T-helper 1 cell treated with Interleukin-12 subunit alpha and Interleukin-12 subunit beta and Interleukin-4 antibody, amounts not matched to agents 30 ng/mL and 1 ng/mL, for 36 hours (primary cell): ENCODE data around the gene CASZ1. TPM values are rescaled to one million over a fixed set of nuclear protein-coding genes. Genes with fewer than 3 reads are reported as not detected.

Experiments used
- intact Hi-C: fragments of 100-400 bp; cut with micrococcal nuclease; formaldehyde crosslinking; loops from one replicate; pipeline ENCODE4 v1.15.1; 2024
- total RNA-seq: library from RNA; stranded (reverse); gene quantifications from 2 replicates; pipeline ENCODE4 v1.2.3, GENCODE V29; 2022

The CASZ1 gene
- total RNA-seq, 1 donor from 2014 or later = 9.5 TPM

GRCh38 chr1:10676963-10677362, 119.5 kb downstream of the CASZ1 start:
- intact Hi-C loops = no loop called here

DNA sequence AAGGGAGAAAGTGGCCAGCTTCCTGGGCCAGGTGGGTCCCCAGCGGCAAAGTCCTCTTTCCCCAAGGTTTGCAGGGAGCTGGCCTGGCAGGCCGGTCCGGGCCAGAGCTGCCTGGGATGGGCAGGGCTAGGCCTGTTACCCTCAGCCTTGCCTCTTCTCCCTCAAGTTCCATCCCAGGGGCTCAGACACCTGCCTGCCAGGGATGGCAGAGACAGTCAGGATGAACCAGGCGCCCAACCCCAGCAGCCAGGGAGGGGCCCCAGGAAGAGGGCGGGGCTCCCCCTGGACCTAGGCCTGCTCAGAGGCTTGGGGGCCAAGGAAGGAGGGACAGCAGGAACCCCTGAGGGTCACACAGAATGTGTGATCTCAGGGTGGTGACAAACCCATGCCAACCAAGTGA, 120.6 kb downstream of the CASZ1 start:
- intact Hi-C loops = no loop called here

DNA sequence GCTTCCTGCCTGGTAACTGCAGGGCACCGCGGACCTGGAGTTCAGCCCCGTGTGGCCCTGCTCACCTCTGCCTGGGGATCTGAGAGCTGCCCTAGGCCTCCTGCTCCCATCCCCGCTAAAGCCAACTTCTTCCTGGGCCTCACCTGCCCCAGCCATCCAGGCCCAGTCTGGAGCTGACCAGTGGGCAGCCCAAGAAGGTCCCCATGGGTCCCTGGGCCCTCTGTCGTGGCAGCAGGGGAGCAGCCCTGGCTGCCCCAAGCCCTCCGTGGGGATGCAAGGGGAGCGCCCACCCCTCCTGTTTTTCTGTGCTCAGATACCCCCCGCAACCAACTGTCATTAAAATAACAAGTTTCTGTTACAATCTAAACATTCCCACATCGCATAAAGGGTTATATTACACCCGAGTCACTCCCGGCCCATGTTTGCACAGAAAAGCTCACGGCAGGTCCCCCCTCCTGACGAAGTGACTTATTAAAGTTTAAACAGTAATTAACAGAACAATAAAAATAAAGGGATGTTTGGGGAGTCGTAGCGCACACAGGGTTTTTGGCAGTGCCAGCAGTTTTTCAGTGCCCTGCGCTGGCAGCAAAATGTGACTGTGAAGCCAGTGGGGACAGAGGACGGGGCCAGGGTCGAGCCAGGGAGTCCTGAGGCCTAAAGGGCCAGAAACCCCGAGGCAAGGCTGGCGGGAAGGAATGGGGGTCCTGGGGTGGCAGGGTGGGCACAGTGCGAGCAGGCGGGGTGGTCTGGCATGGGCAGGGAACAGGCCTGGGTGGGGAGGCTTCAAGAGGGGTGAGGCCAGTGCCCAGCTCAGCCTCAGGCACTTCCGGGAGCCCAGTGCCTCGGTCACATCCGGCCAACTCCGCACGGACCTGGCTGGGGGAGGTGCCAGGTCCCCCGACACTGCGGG, 121.5 kb downstream of the CASZ1 start:
- intact Hi-C loops = no loop called here

DNA sequence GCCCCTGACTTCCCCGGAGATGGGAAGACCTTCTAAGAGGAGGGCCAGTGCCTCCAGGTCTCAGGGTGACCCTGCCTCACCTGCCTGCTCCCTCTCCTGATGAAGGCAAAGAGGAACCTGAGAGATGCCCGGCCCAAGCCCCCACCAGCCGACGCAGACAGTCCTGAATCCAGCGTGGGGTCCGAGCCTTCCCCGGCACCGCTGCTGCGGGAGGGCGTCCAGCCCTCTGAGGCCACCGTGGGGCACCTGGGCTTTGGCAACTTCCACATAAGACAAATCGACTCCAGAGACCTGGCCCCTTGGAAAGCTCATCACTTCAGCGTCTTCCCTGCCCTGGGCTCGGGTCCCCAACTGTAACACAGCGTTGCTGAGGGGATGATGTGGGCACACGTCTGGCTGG, 122.2 kb downstream of the CASZ1 start:
- intact Hi-C loops = no loop called here

DNA sequence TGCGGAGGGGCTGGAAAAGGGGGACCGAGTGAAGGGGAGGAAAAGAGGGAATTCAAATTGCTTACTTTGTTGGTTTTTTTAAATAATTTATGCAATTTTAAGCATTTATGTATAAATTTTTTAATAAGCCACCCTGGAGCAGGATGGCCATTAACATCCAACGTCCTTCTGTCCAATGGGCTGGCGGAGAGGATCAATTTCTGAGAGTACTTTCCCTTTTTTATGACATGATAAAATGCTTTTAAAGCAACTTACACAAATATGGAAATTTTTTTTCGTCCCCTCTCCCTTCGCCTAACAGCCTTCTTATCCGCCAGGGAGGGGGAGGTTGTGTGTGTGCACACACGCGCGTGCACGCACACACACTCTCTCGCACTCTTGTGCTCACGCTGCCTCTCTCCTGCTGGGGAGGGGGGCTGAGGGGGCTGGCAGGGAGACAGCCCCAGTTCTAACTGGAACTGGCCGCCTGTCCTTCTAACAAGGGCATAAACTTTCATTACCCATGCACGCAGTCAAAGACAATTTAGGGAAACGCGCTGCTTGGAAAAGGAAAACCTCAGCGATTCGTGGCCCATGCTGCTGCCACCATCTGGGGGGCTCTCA, 123.2 kb downstream of the CASZ1 start:
- intact Hi-C loops = no loop called here

- intact Hi-C loops = no loop called here
Measured at GRCh38 chr1:10672343-10673050, 123.9 kb downstream of the CASZ1 start.

DNA sequence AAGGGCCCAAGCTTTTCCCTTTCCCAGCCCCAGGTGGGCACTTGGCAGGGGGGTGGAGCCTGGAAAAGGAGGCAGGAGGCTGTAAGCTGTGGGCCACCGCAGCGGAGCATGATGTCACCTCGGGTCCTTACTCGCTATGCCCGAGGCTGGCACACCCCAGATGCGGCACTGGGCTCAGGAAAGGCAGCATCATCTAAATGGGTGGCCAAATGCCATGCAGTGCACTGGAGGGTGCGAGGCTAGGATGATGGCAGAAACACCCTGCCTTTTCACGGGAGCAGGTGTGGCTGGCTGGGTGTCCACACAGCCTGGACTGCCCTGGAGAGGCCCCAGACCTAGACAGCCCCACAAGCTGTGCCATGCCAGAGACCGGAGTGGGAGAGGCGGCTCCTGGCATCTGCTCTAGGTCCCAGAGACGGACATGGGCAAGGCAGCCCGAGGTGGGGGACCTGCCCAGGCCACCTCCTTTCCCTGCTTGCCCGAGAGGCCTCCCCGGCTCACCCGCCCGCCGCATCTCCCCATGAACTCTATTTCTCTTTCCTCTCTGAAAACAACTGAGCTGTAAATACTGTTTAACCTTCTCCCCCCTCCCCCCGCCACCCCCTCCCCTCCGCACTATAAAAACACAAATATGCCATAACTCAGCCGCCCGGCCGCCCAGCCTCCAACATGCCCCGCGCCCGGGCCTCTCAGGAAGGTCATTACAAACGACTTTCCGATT, 124.7 kb downstream of the CASZ1 start:
- intact Hi-C loops = no loop called here

DNA sequence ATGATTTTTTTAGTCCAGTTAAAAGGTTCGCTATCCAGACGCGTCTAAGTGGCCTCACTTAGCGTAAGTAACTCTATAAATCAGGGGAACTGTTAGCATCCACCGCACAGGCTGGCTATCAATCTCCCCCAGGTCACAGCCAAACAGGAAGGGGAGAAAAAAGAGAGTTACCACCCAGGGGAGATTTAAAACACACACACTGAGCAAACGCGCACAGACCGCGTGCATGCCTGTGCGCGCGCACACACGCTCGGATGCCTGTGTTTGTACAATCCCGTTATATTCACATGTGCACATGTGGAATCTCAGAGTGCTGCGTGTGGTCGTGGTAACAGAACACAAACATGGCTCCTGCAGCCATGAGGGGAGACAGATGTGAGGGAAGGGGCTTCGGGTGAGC, 125.4 kb downstream of the CASZ1 start:
- intact Hi-C loops = no loop called here

DNA sequence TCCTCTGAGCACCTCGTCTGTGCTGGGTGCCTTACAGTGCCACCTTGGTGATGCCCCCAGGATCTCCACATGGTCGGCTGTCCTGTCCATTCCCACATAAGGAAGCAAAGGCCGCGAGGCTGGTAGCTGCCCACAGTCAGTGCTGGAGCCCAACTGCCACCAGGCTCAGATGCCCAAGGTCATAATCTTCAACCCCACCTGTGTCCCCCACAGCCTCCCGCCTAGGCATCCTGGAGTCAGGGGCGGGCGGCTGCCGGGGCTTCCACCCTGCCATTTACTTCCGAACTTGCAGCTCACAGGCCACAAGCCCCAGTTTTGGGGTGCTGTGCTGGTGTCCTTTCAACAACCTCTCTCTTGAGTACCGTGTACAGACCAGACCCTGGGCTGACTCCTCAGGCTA, 126.3 kb downstream of the CASZ1 start:
- intact Hi-C loops = no loop called here

DNA sequence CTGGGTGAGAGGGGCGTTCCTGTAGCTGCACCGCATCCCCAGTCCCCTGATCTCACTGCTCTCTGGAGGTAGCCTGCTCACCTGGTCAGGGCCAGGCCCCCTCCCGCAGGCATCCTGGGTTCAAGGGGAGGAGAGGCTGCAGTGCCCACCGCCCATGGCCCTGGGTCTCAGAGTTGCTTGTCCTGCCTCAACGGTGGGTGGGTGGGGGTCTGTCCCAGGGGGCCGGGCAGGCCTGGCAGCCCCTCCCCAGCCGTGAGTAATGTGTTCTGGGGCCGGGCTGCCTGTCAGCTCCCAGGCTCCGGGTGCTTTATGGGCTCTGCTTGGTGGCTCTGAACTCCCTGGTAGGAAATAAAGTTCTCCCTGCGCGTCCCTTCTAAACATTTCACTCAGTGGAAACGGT, 126.9 kb downstream of the CASZ1 start:
- intact Hi-C loops = no loop called here

- intact Hi-C loops = no loop called here
Measured at GRCh38 chr1:10667861-10668761, 128.3 kb downstream of the CASZ1 start.

DNA sequence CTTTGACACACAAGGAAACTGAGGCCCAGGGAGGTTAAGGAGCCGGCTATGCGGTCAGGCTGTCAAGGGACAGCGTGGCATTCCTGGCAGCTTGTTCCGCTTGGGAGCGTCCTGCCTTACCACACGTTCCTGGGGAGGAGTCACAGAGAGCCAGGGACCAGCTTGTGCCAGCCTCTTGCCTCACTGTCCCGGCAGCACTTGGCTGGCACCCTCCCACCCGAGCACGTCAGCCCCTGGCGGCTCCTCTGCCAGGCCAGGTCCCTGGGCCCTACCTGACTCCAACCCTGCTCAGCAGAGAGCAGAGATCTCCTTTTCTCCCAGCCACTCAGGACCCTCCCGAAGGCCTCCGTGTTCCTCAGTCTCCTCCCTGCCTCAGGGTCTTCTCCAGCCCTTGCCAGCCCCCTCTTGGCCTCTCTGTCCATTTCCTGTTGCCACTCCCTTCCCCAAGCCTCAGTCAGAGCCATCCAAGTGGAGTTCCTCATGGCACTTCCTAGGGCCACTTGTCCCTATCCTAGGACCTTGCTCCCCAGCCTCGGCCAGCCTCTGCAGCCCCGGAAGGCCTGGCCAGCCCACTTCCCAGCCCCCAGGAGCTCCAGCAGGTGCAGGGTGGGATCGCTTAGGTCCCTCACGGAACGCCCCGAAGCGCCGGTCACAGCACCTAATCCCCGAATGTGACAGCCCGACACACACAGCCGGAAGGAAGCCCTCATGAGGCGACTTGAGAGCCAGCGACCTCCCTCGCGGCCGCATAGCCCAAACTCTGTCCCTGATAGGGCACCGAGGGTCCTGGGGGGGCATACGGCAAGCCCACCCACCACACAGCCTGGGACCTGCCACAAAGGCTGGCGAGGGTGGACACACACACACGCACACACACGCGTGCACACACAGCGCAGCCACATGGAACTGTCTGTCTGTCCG, 130.3 kb downstream of the CASZ1 start:
- intact Hi-C loops = no loop called here

DNA sequence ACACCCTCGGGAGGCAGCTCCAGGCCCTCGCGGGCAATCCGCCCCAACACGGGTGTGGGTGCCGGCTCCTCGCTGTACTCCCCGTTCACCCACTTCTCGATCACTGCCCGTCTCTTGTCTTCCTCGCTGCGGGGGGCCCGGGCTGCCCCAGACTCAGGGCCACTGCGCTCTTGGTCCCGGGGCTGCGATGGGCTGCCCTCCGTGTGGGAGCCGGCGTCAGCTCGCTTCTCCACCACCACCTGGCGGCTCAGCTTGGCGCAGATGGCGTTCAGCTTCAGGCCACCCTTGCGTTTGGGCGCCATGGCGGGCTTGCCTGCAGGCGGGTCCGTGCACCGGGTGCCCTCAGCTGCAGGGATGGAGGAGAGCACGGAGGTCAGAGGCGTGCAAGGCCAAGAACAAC, 131.2 kb downstream of the CASZ1 start:
- intact Hi-C loops = no loop called here

- intact Hi-C loops = no loop called here
Measured at GRCh38 chr1:10664251-10664650, 132.2 kb downstream of the CASZ1 start.

DNA sequence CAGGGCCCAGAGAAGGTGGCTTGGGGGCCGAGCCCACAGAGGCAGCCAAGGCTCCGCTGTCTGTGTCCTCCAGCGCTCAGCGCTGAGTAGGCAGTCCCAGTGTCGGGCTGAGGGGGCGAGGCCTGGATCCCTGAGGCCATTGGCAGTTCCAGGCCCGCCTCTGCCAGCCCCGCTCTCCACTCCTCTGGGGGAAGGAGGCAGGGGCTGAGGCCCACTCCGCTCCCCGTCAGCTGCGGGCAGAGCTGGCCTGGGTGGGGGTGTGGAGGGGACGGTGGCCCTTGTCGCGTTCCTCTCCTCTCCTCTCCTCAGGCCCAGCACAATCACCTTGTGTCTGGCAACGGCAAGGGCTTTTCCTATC, 132.8 kb downstream of the CASZ1 start:
- intact Hi-C loops = no loop called here

DNA sequence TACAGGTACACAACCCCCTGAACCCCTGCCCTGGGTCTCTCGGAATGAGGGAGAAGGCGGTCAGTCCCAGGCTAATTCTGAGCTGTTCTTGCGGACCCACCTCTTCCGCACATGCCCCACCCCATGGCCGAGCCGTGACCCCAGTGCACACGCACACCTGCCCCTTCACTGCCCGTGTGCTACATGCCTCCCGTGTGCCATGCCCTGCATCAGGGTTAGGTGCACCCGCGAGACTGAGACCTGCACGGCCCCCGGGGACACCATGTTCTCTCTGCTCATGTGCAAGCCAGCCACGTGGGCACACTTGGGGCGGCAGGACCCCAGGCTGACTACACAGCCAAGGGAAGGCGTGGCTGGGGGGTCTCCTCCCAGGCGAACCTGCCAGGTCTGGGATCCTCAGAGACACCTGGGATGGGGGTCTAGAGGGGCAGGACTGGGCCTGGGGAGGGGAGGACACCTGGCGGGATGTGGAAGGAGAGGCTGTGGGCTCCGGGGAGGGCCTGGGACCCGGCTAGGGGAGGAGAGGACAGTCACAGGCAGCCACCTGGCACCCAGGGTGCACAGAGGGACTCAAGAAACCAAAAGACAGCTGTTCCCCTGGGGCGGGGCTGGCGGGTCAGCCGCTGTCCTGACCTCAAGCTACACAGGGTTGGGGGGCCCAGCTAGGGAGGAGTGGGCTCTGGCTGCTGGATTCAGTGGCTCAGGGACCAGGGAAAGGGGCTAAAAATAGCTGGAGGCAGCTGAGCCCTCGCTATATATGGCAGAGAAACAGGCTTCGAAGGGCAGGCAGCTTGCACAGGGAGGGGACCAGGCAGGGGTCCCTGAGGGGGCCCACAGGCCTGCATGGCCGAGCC, 133.4 kb downstream of the CASZ1 start:
- intact Hi-C loops = no loop called here

DNA sequence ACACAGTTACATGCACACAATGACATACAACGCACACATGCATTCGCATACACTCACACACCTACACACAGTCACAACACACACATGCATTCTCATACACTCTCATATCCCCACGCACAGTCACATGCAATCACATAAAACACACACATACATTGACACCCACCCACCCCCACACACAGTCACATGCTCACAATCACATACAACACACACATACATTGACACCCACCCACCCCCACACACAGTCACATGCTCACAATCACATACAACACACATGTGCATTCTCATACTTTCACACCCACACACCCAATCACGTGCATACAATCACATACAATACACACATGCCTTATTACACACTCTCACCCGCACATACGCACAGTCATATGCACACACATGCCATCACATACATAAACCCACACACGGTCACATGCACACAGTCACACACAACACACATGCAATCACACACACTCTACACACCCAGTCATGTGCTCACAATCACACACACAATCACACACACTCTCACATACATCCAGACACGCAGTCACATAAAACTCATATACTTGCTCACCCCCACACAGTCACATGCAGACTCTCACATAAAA, 134.3 kb downstream of the CASZ1 start:
- intact Hi-C loops = no loop called here

- intact Hi-C loops = no loop called here
Measured at GRCh38 chr1:10661453-10661852, 135.0 kb downstream of the CASZ1 start.
